ENCODE data around the gene PILRB. TPM values are rescaled to one million over a fixed set of nuclear protein-coding genes. Genes with fewer than 3 reads are reported as not detected.

Gene PILRB
- total and polyA plus RNA-seq, 2 of the 13 experiments (the other 11 are each of a cell fraction or from before 2014, with no cell fraction given), result 16.6 to 33.8 TPM

DNA sequence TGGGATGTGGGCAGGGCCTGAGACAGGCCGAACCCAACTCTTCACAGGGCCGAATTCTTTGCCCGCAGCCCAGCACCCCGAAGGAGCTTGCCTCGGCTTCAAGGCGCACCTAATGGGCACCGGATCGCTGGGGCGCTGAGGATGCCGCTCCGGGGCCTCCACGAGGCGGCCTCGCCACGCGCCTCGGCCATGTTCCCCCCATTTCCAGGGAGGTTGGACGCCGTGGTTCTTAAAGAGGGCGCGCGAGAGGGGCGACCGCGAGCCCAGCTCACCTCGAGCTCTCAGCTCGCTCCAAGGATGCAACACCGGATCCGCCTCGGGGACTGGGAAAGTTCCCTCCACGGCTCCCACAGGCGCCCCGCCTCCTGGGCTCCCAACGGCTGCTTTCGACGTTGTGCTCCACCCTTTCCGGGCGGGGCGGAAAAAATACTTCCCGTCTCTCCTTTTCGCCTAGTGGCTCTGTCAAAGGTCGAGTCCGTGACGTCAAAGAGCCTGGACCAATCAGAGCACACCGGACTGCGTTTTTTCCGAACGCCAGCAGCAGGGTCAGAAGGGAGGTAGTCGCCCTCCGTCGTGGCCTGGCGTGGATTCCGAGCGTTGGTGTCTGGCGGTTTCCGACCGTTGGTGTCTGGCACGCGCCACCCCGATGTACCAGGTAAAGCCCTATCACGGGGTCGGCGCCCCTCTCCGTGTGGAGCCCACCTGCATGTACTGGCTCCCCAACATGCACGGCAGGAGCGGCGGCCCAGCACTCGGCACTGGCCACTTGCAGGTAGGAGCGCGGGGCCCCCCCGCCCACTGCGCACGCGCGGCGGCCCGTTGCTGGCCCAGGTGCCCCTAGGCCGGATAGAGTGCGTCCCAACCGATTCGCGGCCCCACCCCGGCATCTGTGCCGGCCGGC lies 22.1 kb upstream of the PILRB start (continued):
- TF ChIP-seq, protein P1, sequence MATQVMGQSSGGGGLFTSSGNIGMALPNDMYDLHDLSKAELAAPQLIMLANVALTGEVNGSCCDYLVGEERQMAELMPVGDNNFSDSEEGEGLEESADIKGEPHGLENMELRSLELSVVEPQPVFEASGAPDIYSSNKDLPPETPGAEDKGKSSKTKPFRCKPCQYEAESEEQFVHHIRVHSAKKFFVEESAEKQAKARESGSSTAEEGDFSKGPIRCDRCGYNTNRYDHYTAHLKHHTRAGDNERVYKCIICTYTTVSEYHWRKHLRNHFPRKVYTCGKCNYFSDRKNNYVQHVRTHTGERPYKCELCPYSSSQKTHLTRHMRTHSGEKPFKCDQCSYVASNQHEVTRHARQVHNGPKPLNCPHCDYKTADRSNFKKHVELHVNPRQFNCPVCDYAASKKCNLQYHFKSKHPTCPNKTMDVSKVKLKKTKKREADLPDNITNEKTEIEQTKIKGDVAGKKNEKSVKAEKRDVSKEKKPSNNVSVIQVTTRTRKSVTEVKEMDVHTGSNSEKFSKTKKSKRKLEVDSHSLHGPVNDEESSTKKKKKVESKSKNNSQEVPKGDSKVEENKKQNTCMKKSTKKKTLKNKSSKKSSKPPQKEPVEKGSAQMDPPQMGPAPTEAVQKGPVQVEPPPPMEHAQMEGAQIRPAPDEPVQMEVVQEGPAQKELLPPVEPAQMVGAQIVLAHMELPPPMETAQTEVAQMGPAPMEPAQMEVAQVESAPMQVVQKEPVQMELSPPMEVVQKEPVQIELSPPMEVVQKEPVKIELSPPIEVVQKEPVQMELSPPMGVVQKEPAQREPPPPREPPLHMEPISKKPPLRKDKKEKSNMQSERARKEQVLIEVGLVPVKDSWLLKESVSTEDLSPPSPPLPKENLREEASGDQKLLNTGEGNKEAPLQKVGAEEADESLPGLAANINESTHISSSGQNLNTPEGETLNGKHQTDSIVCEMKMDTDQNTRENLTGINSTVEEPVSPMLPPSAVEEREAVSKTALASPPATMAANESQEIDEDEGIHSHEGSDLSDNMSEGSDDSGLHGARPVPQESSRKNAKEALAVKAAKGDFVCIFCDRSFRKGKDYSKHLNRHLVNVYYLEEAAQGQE (IDR thresholded peaks at IDR 0.05; ENCODE audit: borderline replicate concordance in 1 of 2, low read depth in 1 of 2, low read length in 2 of 2), result peak in 1 of 2 experiments; percentile 2; a peak in 1 of 4 replicates
- TF ChIP-seq KMT2B (CRISPR knock-in tag; IDR thresholded peaks at IDR 0.05), result peak; percentile 67
- TF ChIP-seq, protein P2, sequence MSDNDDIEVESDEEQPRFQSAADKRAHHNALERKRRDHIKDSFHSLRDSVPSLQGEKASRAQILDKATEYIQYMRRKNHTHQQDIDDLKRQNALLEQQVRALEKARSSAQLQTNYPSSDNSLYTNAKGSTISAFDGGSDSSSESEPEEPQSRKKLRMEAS (IDR thresholded peaks at IDR 0.05), result peak; percentile 76
- TF ChIP-seq, protein P3, sequence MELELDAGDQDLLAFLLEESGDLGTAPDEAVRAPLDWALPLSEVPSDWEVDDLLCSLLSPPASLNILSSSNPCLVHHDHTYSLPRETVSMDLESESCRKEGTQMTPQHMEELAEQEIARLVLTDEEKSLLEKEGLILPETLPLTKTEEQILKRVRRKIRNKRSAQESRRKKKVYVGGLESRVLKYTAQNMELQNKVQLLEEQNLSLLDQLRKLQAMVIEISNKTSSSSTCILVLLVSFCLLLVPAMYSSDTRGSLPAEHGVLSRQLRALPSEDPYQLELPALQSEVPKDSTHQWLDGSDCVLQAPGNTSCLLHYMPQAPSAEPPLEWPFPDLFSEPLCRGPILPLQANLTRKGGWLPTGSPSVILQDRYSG (CRISPR knock-in tag; IDR thresholded peaks at IDR 0.05), result 0 out of 2 replicates have a peak, but pooled peaks have one; percentile 16
- TF ChIP-seq, protein P4, sequence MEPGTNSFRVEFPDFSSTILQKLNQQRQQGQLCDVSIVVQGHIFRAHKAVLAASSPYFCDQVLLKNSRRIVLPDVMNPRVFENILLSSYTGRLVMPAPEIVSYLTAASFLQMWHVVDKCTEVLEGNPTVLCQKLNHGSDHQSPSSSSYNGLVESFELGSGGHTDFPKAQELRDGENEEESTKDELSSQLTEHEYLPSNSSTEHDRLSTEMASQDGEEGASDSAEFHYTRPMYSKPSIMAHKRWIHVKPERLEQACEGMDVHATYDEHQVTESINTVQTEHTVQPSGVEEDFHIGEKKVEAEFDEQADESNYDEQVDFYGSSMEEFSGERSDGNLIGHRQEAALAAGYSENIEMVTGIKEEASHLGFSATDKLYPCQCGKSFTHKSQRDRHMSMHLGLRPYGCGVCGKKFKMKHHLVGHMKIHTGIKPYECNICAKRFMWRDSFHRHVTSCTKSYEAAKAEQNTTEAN (CRISPR knock-in tag; conservative IDR thresholded peaks at IDR 0.05), result peak; percentile 56; the same call in 1 of the 2 replicates
- TF ChIP-seq ZMYM4 (CRISPR knock-in tag; IDR thresholded peaks at IDR 0.05), result peak; percentile 79
- TF ChIP-seq, protein P5, sequence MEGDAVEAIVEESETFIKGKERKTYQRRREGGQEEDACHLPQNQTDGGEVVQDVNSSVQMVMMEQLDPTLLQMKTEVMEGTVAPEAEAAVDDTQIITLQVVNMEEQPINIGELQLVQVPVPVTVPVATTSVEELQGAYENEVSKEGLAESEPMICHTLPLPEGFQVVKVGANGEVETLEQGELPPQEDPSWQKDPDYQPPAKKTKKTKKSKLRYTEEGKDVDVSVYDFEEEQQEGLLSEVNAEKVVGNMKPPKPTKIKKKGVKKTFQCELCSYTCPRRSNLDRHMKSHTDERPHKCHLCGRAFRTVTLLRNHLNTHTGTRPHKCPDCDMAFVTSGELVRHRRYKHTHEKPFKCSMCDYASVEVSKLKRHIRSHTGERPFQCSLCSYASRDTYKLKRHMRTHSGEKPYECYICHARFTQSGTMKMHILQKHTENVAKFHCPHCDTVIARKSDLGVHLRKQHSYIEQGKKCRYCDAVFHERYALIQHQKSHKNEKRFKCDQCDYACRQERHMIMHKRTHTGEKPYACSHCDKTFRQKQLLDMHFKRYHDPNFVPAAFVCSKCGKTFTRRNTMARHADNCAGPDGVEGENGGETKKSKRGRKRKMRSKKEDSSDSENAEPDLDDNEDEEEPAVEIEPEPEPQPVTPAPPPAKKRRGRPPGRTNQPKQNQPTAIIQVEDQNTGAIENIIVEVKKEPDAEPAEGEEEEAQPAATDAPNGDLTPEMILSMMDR (CRISPR knock-in tag; IDR thresholded peaks at IDR 0.05), result 0 out of 2 replicates have a peak, but pooled peaks have one; percentile 12
- TF ChIP-seq, protein P6, sequence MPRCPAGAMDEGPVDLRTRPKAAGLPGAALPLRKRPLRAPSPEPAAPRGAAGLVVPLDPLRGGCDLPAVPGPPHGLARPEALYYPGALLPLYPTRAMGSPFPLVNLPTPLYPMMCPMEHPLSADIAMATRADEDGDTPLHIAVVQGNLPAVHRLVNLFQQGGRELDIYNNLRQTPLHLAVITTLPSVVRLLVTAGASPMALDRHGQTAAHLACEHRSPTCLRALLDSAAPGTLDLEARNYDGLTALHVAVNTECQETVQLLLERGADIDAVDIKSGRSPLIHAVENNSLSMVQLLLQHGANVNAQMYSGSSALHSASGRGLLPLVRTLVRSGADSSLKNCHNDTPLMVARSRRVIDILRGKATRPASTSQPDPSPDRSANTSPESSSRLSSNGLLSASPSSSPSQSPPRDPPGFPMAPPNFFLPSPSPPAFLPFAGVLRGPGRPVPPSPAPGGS (CRISPR knock-in tag; IDR thresholded peaks at IDR 0.05), result peak; percentile 92
- peak; percentile 41; the same call in 1 of the 2 replicates for TF ChIP-seq GABPA (IDR thresholded peaks at IDR 0.05; ENCODE audit: low read depth, low read length)
- TF ChIP-seq GABPA (CRISPR knock-in tag; IDR thresholded peaks at IDR 0.05; ENCODE audit: low read depth), result peak; percentile 82
- TF ChIP-seq, protein P7, sequence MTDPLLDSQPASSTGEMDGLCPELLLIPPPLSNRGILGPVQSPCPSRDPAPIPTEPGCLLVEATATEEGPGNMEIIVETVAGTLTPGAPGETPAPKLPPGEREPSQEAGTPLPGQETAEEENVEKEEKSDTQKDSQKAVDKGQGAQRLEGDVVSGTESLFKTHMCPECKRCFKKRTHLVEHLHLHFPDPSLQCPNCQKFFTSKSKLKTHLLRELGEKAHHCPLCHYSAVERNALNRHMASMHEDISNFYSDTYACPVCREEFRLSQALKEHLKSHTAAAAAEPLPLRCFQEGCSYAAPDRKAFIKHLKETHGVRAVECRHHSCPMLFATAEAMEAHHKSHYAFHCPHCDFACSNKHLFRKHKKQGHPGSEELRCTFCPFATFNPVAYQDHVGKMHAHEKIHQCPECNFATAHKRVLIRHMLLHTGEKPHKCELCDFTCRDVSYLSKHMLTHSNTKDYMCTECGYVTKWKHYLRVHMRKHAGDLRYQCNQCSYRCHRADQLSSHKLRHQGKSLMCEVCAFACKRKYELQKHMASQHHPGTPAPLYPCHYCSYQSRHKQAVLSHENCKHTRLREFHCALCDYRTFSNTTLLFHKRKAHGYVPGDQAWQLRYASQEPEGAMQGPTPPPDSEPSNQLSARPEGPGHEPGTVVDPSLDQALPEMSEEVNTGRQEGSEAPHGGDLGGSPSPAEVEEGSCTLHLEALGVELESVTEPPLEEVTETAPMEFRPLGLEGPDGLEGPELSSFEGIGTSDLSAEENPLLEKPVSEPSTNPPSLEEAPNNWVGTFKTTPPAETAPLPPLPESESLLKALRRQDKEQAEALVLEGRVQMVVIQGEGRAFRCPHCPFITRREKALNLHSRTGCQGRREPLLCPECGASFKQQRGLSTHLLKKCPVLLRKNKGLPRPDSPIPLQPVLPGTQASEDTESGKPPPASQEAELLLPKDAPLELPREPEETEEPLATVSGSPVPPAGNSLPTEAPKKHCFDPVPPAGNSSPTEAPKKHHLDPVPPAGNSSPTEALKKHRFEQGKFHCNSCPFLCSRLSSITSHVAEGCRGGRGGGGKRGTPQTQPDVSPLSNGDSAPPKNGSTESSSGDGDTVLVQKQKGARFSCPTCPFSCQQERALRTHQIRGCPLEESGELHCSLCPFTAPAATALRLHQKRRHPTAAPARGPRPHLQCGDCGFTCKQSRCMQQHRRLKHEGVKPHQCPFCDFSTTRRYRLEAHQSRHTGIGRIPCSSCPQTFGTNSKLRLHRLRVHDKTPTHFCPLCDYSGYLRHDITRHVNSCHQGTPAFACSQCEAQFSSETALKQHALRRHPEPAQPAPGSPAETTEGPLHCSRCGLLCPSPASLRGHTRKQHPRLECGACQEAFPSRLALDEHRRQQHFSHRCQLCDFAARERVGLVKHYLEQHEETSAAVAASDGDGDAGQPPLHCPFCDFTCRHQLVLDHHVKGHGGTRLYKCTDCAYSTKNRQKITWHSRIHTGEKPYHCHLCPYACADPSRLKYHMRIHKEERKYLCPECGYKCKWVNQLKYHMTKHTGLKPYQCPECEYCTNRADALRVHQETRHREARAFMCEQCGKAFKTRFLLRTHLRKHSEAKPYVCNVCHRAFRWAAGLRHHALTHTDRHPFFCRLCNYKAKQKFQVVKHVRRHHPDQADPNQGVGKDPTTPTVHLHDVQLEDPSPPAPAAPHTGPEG (CRISPR knock-in tag; IDR thresholded peaks at IDR 0.05), result peak; percentile 87; the same call in 1 of the 2 replicates
